ENCODE results near the gene C18orf32.

- TF ChIP-seq CTCF (IDR thresholded peaks at IDR 0.05; ENCODE audit: low read depth, low read length, poor library complexity, severe bottlenecking) (no peak), EZH2phosphoT487 (IDR thresholded peaks at IDR 0.05; ENCODE audit: borderline replicate concordance, low read length) (no peak)
Measured at GRCh38 chr18:49432602-49433001, 54.4 kb downstream of the C18orf32 start.

Data from DOHH2 (cell line).